H9 (cell line): Measurements from ENCODE around the gene CHTF8. TPM values are rescaled to one million over a fixed set of nuclear protein-coding genes. Genes with fewer than 3 reads are reported as not detected.
A peak's percentile ranks its signal among the peaks of the same experiment; 100 is the strongest.

ENCODE experiments used
- DNase-seq: peaks from one replicate; pipeline ENCODE4 v3.0.0-alpha.2; 2017
- H2AFZ ChIP-seq: one replicate; pipeline ENCODE4 v1.6.1; 2013; ENCODE audit warnings: mild to moderate bottlenecking, low read length, control low read depth, moderate library complexity
- H2AK5ac ChIP-seq: 2 replicates; pipeline ENCODE4 v1.6.1; 2013; ENCODE audit warnings: low read length, control low read depth, mixed read lengths; ENCODE audit not compliant: insufficient read length
- H2BK120ac ChIP-seq: one replicate; pipeline ENCODE4 v1.6.1; 2013; ENCODE audit warnings: low read depth, mild to moderate bottlenecking, low read length, control low read depth, inconsistent platforms; ENCODE audit not compliant: poor library complexity, severe bottlenecking
- H2BK12ac ChIP-seq: 2 replicates; pipeline ENCODE4 v1.6.1; 2013; ENCODE audit warnings: low read length, control low read depth, mixed read lengths, low read depth; ENCODE audit not compliant: insufficient read length
- H2BK15ac ChIP-seq: 2 replicates; pipeline ENCODE4 v1.6.1; 2013; ENCODE audit warnings: low read depth, low read length, control low read depth
- H2BK20ac ChIP-seq: one replicate; pipeline ENCODE4 v1.6.1; 2013; ENCODE audit warnings: low read depth, mild to moderate bottlenecking, low read length, control low read depth, inconsistent platforms; ENCODE audit not compliant: poor library complexity, severe bottlenecking
- H2BK5ac ChIP-seq: 2 replicates; pipeline ENCODE4 v1.6.1; 2013; ENCODE audit warnings: low read length, control low read depth, mixed read lengths; ENCODE audit not compliant: insufficient read length
- H3K14ac ChIP-seq: 2 replicates; pipeline ENCODE4 v1.6.1; 2013; ENCODE audit warnings: low read length, control low read depth; ENCODE audit not compliant: insufficient read depth
- H3K18ac ChIP-seq: 2 replicates; pipeline ENCODE4 v1.6.1; 2013; ENCODE audit warnings: low read depth, mild to moderate bottlenecking, mixed read lengths, low read length, control low read depth; ENCODE audit not compliant: insufficient read length
- H3K23ac ChIP-seq: 2 replicates; pipeline ENCODE4 v1.6.1; 2013; ENCODE audit warnings: low read length, control low read depth, mixed read lengths, low read depth; ENCODE audit not compliant: insufficient read length
- H3K23me2 ChIP-seq: 2 replicates; pipeline ENCODE4 v1.6.1; 2013; ENCODE audit warnings: low read depth, mild to moderate bottlenecking, mixed read lengths, low read length, control low read depth; ENCODE audit not compliant: insufficient read length, poor library complexity, severe bottlenecking
- H3K27ac ChIP-seq: 2 replicates; pipeline ENCODE4 v1.5.1; 2013; ENCODE audit warnings: low read length, control low read depth, mixed read lengths, low read depth; ENCODE audit not compliant: insufficient read length
- H3K27me3 ChIP-seq: 2 replicates; pipeline ENCODE4 v1.6.1; 2013; ENCODE audit warnings: low read length, control low read depth, inconsistent platforms; ENCODE audit not compliant: insufficient read depth
- H3K4ac ChIP-seq: 2 replicates; pipeline ENCODE4 v1.6.1; 2013; ENCODE audit warnings: low read depth, mild to moderate bottlenecking, control low read depth, inconsistent platforms, low read length, moderate library complexity
- H3K4me1 ChIP-seq: 2 replicates; pipeline ENCODE4 v1.6.1; 2013; ENCODE audit warnings: low read length, control low read depth, inconsistent platforms; ENCODE audit not compliant: insufficient read depth
- H3K4me2 ChIP-seq: 2 replicates; pipeline ENCODE4 v1.6.1; 2013; ENCODE audit warnings: low read length, control low read depth, mixed read lengths; ENCODE audit not compliant: insufficient read length, insufficient read depth
- H3K56ac ChIP-seq: 2 replicates; pipeline ENCODE4 v1.6.1; 2013; ENCODE audit warnings: low read depth, mild to moderate bottlenecking, mixed read lengths, low read length, control low read depth; ENCODE audit not compliant: insufficient read length
- H3K79me1 ChIP-seq: 2 replicates; pipeline ENCODE4 v1.6.1; 2013; ENCODE audit warnings: low read depth, mild to moderate bottlenecking, moderate library complexity, low read length, control low read depth, inconsistent platforms; ENCODE audit not compliant: insufficient read depth, poor library complexity, severe bottlenecking
- H3K79me2 ChIP-seq: 2 replicates; pipeline ENCODE4 v1.6.1; 2013; ENCODE audit warnings: low read length, control low read depth, inconsistent platforms; ENCODE audit not compliant: insufficient read depth
- H3K9ac ChIP-seq: 2 replicates; pipeline ENCODE4 v1.6.1; 2013; ENCODE audit warnings: low read length, control low read depth, mixed read lengths; ENCODE audit not compliant: insufficient read length; ENCODE audit errors: extremely low read depth
- H3K9me3 ChIP-seq: one replicate; pipeline ENCODE4 v1.6.1; 2013; ENCODE audit warnings: low read depth, low read length, inconsistent platforms; ENCODE audit not compliant: control insufficient read depth
- H3T11ph ChIP-seq: one replicate; pipeline ENCODE4 v1.6.1; 2013; ENCODE audit warnings: mild to moderate bottlenecking, low read length, control low read depth, inconsistent platforms
- H4K20me1 ChIP-seq: one replicate; pipeline ENCODE4 v1.6.1; 2013; ENCODE audit not compliant: control insufficient read depth, insufficient read length, insufficient read depth
- H4K5ac ChIP-seq: 2 replicates; pipeline ENCODE4 v1.6.1; 2013; ENCODE audit warnings: low read depth, mild to moderate bottlenecking, mixed read lengths, low read length, control low read depth; ENCODE audit not compliant: insufficient read length
- H4K8ac ChIP-seq: replicated peaks from 2 replicates; pipeline ENCODE4 v1.6.1; 2013; ENCODE audit warnings: low read length, control low read depth, mixed read lengths, low read depth; ENCODE audit not compliant: insufficient read length
- H4K91ac ChIP-seq: 2 replicates; pipeline ENCODE4 v1.6.1; 2013; ENCODE audit warnings: low read depth, mild to moderate bottlenecking, moderate library complexity, mixed read lengths, low read length, control low read depth; ENCODE audit not compliant: insufficient read length
- H3K27ac Mint-ChIP-seq, 3 experiments: 2 replicates in 2 of 3; 3 replicates in 1 of 3; pipeline ENCODE4 v1.8.0; 2020 to 2021; ENCODE audit warnings: mixed read lengths in 3 of 3, mild to moderate bottlenecking in 1 of 3, moderate library complexity in 1 of 3
- H3K27me3 Mint-ChIP-seq: 2 replicates; pipeline ENCODE4 v1.8.0; 2021; ENCODE audit warnings: low read depth, mild to moderate bottlenecking, moderate library complexity, mixed read lengths
- H3K36me3 Mint-ChIP-seq, 3 experiments: 2 replicates in 2 of 3; 3 replicates in 1 of 3; pipeline ENCODE4 v1.8.0; 2020 to 2021; ENCODE audit warnings: low read depth in 3 of 3, mixed read lengths in 3 of 3; ENCODE audit not compliant: insufficient read depth in 1 of 3
- H3K4me1 Mint-ChIP-seq, 2 experiments: 2 replicates each; pipeline ENCODE4 v1.8.0; 2020; ENCODE audit warnings: mixed read lengths in 2 of 2
- H3K4me3 Mint-ChIP-seq, 2 experiments: 2 replicates in 1 of 2; 3 replicates in 1 of 2; pipeline ENCODE4 v1.8.0; 2020 to 2021; ENCODE audit warnings: mild to moderate bottlenecking in 2 of 2, mixed read lengths in 2 of 2, moderate library complexity in 1 of 2
- H3K9me3 Mint-ChIP-seq, 2 experiments: 2 replicates in 1 of 2; 3 replicates in 1 of 2; pipeline ENCODE4 v1.8.0; 2020; ENCODE audit warnings: mild to moderate bottlenecking in 2 of 2, mixed read lengths in 2 of 2, moderate library complexity in 1 of 2
- WGBS: extraction: QIAGEN DNeasy Blood & Tissue Kit; methylation state at CpG from one replicate; pipeline ENCODE4 v1.1.7; 2013; ENCODE audit warnings: missing lambda C conversion rate, low lambda C conversion rate, mixed read lengths; ENCODE audit not compliant: insufficient read length; ENCODE audit errors: extremely low coverage; 5-methylcytosine and 5-hydroxymethylcytosine counted together
- total RNA-seq: library from RNA; stranded (reverse); gene quantifications from 2 replicates; pipeline ENCODE4 v1.2.1, GENCODE V29; 2021
- TF ChIP-seq, protein P1 (sequence below): fragments of 200-600 bp; sonication (generic); conservative IDR thresholded peaks from 3 replicates; pipeline ENCODE4 v1.8.0; 2021; ENCODE audit warnings: antibody characterized with exemption, mild to moderate bottlenecking

The CHTF8 gene
- total RNA-seq, 1 experiment from 2014 or later = 168 TPM

DNA sequence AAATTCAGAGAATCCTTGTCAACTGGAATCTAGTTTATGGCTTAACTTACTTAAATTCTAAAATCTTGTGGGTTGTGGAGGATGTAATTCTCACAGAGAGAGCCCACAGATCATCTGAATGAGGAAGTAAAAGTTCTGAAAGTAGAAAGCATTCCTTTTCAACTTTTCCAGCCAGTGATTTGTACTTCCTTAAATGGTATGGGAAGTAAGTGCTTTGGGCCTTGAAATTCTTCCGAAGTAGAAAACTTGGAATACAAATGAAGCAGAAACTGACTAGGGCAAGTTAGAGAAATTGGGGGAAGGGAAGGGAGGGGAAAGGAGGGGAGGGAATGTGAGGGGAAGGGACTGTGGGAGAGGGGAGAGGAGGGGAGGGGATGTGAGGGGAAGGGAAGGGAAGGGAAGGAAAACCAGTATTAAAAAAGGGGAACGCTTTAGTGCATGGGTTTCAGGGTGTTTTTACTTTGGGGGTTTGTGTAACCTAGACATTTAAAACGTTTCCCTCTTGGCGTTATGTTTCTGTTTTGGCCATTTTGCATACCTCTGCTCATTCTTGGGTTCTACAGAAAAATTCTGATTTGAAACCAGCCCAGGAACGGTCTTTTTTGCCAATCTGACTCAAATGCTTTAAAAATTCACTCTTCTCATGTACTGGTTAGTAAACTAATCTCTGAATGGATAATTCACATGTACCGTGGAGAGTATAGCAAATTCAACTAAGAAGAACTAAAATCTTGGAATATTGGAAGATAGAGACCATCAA, 39.1 kb upstream of the CHTF8 start:
- H2AFZ ChIP-seq = no peak overlapping the region
- peak overlapping the region in 2 of 3 experiments; percentile 17 to 86; a peak in 3 of 7 replicates for H3K27ac Mint-ChIP-seq
- H3K27ac ChIP-seq = no peak overlapping the region
- no peak overlapping the region for H3K18ac ChIP-seq
- no peak overlapping the region for H3T11ph ChIP-seq
- H3K4me2 ChIP-seq = no peak overlapping the region
- no peaks in the 10 kb centered on the region for H3K9me3 ChIP-seq
- H3K9me3 Mint-ChIP-seq = no peaks in the 10 kb centered on the region
- H2AK5ac ChIP-seq = no peak overlapping the region
- no CpG with 5 or more reads among the region's 6 CpGs for WGBS
- no peak overlapping the region for H2BK120ac ChIP-seq
- peaks cover 22 to 46% (median 28%) of the 10 kb centered on the region in 3 experiments; a peak in 6 of 7 replicates for H3K36me3 Mint-ChIP-seq
- no peaks in the 10 kb centered on the region for H3K79me2 ChIP-seq
- H3K23ac ChIP-seq = no peak overlapping the region
- H2BK12ac ChIP-seq = no peak overlapping the region
- DNase-seq = no peak
- H3K4me1 ChIP-seq = no peaks in the 10 kb centered on the region
- H4K5ac ChIP-seq = no peak overlapping the region
- H3K27me3 ChIP-seq = no peaks in the 10 kb centered on the region
- no peaks in the 10 kb centered on the region for H3K23me2 ChIP-seq
- peaks cover 0 to 9% of the 10 kb centered on the region in 2 experiments; a peak in 1 of 4 replicates for H3K4me1 Mint-ChIP-seq
- no peak overlapping the region for H3K56ac ChIP-seq
- H3K79me1 ChIP-seq = no peaks in the 10 kb centered on the region
- no peak overlapping the region for H2BK15ac ChIP-seq
- TF ChIP-seq, protein P1, sequence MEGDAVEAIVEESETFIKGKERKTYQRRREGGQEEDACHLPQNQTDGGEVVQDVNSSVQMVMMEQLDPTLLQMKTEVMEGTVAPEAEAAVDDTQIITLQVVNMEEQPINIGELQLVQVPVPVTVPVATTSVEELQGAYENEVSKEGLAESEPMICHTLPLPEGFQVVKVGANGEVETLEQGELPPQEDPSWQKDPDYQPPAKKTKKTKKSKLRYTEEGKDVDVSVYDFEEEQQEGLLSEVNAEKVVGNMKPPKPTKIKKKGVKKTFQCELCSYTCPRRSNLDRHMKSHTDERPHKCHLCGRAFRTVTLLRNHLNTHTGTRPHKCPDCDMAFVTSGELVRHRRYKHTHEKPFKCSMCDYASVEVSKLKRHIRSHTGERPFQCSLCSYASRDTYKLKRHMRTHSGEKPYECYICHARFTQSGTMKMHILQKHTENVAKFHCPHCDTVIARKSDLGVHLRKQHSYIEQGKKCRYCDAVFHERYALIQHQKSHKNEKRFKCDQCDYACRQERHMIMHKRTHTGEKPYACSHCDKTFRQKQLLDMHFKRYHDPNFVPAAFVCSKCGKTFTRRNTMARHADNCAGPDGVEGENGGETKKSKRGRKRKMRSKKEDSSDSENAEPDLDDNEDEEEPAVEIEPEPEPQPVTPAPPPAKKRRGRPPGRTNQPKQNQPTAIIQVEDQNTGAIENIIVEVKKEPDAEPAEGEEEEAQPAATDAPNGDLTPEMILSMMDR = no peak
- no peaks in the 10 kb centered on the region for H4K20me1 ChIP-seq
- no peak overlapping the region for H4K91ac ChIP-seq
- H2BK20ac ChIP-seq = no peak overlapping the region
- H3K27me3 Mint-ChIP-seq = no peaks in the 10 kb centered on the region
- no peak overlapping the region for H3K9ac ChIP-seq
- H3K4me3 Mint-ChIP-seq = no peak overlapping the region
- no peak overlapping the region for H3K4ac ChIP-seq
- H2BK5ac ChIP-seq = no peak overlapping the region
- no peak overlapping the region for H3K14ac ChIP-seq
- no peak overlapping the region for H4K8ac ChIP-seq
